Hematopoietic multipotent progenitor cell (in vitro differentiated cells): ENCODE results near the gene MRGPRD. TPM values are rescaled to one million over a fixed set of nuclear protein-coding genes. Genes with fewer than 3 reads are reported as not detected.

Experiments
- DNase-seq, 3 donors: peaks; one replicate each; pipeline ENCODE4 v3.0.0-alpha.2; 2011 to 2015; ENCODE audit warnings: low read depth in 2 of 3, low spot score in 2 of 3
- total RNA-seq: library from RNA; depleted of rRNA; stranded (reverse); fragments of >200 nt; gene quantifications from one replicate; pipeline ENCODE4 v1.2.3, GENCODE V29; 2012

The MRGPRD gene
- total RNA-seq, 1 donor: not detected

DNA sequence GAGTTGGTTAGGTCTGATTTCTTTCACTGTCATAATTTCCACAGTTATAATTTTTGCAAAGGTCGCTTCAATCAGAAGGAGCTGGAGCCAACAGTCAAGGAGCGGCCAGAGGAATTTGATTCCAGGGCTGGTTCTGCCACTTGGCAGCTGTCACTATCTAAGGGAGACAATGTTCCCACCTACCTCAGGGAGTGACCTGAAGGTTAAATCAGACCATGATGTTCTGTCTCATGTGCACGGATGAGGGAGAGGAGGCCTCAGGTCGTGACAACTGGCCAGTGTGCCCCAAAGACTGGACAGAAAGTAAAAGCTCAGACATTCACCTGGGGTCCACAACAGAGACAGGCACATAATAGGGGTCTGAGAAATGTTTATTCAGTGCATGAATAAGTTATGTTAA, 7.6 kb downstream of the MRGPRD start:
- no peak for DNase-seq

DNA sequence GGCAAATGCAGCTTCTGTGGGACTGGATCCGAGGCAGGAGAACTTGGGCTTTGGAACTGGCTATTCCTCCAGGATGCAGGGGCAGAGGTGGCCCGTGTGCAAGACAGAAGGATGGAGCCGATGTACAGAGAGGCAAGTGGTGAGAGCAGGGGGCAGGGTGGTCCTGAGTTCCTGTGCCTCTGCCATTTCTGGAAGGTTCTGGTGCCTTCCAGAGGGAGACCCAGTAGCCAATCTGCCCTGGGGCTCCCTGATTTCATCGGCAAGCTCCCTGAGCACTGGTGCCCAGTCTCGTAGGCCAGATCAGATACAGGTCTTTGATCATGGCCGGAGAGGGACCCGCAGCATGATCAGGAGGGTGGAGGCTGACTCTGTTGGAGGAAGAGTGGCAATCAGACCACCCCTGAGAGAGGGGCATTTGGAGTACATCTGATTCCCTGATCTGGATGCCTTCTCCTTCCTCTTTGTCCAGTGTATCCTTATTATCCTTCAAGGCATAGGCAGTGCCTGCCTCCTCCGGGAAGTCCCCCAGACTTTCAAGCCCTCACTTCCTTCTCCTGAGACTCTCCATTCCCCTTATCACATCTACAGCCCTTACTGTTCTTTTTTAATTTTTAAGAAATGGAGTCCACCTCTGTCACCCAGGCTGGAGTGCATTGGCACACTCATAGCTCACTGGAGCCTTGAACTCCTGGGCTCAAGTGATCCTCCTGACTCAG, 9.7 kb downstream of the MRGPRD start:
- DNase-seq: no peak

DNA sequence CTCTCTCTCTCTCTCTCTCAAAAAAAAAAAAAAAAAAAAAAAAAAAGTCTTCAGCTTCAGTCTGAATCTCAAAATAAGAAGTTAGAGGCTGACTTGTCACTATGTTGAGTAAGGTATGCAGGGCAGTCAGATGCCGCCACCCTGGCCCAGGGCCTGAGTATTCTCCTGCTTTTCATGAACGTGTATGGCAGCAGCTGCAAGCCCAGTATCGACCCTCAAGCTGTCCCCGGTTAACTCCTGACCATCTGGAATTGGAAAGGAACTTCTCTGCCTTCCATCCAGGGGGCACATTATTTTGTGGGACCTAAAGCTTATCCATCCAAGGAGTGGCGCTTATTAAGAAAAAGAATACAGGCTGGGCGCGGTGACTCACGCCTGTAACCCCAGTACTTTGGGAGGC, 11.4 kb downstream of the MRGPRD start:
- no peak for DNase-seq

DNA sequence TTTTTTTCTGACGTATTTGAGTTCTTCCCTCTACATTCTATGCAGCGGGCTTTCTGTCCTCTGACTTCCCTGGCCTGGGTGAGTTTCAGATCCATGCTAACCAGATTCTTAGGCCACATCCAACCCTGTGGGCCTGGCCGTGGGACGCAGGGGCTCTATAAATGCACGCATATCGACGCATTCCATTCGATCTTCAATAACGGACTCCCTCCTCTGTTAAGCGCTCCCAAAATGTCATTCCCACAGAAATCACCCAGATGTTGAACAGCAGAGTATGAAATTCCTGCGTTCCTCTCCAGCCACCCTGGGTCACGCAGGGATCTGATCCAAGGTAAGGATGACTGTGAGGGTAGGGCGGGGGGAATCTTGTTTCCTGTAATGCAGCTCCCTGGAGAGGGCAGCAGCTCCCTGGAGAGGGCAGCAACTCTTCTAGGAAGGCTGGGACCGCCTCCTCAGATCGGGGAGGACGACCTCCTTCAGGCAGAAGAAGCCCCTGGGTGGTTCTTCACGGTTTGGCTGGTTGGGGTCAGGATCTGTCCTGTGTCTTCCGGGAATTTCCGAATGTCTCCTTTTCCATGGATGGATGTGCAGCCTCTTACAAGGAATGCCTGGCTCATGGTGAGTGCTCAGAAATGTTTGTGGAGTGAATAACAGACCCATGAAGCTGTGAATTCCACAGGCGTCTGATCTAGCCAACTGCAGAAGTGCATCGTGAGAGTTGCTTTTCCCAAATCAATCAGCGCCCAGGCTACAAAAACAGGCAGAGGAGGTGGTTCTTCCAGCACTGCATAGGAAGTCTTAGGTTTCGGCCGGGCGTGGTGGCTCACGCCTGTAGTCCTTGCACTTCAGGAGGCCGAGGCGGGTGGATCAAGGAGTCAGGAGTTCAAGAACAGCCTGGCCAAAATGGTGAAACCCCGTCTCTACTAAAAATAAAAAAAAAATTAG, 12.2 kb downstream of the MRGPRD start:
- no peak for DNase-seq

DNA sequence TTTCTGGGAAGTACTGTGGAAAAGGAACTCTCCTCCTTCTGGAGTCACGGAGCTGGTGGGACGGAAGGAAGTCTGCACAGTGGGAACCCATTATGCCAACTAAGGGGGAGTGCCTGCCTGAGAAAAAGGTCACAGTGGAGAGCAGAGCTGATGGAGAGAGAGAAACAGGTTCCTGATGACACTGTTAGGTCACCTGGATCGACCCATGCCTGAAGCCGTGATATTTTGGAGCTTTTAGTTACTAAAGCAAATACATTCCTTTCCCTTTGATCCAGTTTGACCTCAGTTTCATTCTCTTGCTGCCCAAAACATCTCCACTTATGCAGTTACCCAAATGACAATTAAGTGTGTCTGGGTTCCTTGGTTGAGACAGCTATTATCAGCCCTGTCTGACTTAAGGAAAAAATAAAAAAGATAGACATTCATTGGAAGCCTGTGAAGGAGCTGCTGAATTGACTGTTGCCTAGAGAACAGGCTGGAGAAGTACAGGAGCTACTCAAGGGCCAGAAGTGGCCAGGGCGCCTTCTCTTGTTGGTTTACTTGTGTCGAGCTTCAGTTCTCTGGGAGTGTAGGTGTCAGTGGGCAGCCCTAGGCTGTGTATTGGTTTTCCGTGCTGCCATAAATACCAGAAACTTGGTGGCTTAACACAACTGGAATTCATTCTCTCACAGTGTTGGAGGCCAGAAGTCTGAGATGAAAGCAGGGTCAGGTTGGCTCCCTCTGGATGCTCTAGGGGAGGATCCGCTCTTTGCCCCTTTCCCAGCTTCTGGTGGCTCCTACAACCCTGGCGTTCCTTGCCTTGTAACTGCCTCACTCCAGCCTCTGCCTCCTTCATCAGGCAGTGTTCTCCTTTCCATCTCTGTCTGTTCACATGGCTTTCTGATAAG, 13.6 kb downstream of the MRGPRD start:
- DNase-seq: no peak

DNA sequence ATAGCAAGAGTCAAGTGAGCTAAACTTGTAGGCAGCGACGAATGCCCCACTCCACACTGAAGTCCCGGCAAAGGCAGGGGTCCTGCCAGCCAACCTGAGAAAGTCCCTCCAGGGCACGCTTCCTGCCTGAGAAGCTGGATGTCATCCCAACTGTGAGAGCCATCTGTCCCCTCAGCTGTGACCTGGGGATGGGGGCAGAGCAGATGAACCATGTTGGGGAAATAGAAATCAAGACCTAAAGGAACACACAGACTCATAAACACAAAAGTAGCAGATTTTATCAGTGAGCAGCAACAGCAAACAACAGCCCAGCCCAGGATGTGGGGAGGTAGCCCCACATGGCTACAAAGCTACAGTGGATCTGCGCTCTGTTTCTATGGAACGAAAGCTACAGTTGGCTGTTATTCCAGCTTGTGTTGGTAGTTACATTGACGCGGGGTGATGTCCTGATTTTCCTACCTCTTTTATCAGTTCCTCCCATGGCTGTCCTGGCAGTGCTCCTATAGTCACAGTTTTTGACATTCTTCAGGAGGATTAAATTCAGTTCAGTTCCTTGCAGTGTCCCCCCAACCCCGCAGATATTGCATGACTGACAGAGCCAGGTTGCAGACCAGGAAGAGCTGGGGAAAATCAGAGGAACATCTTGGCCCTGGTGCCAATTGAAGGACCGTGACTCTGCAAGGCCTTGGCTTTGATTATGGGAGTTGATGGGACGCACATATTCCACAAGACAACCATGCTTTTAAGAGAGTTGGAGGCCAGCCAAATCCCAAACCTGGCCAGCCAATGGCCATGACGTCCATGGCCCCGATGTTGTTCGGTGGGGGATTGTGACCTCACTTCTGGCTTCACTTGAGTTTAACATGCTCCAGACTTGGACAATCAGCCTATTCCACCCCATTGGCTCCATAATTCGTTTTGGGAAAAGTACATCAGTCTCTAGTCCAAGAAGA, 14.6 kb downstream of the MRGPRD start:
- no peak for DNase-seq

DNA sequence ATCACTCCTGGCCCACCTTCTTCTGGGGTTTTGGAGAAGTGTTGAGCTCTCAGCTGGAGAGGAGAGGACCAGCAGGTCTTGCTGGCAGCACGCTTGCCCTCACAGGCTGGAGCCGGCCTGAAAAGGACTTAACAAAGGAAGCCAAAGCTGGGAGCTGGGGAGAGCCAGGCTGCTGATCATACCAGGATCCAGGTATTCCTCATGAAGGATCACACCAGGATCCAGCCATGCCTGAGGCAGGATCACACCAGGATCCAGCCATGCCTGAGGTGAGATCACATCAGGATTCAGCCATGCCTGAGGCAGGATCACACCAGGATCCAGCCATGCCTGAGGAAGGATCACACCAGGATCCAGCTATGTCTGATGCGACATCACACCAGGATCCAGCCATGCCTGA, 17.0 kb downstream of the MRGPRD start:
- no peak for DNase-seq

DNA sequence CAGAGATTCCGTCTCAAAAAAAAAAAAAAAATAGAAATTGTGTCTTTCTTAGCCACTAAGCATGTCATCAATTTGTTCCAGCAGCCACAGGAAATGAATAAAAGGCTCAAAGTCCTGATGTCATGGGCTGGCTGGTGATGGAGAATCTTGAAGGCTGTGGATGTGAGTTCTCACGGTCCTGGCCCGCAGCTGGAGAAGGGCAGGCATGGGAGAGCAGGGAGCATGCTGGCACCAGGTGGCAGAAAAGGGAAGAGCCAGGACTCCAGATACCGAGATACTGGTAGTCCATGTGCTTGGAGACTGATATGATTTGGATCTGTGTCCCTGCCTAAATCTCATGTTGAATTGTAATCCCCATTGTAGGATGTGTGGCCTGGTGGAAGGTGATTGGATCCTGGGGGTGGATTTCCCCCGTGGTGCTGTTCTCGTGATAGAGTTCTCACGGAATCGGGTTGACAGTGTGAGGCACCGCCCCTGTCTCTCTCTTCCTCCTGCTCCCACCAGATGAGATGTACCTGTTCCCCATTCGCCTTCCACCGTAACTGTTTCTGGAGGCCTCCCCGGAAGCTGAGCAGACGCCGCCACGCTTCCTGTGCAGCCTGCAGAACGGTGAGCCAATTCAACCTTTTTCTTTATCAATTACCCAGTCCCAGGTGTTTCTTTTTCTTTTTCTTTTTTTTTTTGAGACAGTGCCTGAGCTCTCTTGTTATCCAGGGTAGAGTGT, 18.1 kb downstream of the MRGPRD start:
- peak in 1 of 3 donors; percentile 19 for DNase-seq

DNA sequence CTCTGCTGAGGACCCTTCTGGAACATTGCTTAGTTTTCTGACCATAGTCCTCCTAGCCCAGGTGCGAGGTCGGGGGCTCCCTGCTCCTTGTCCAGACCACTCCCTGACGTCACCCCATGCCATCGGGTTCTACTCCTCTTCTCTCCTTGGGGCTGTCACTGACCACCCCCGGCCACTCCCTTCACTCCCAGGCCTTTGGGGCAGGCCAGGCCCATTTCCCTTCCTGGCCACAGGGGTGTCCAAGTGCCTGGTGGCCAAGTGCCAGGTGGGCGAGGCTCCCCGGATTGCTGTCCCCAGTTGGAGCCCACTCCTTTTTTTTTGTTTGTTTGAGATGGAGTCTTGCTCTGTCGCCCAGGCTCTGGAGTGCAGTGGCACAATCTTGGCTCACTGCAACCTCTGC, 19.5 kb downstream of the MRGPRD start:
- DNase-seq: no peak

DNA sequence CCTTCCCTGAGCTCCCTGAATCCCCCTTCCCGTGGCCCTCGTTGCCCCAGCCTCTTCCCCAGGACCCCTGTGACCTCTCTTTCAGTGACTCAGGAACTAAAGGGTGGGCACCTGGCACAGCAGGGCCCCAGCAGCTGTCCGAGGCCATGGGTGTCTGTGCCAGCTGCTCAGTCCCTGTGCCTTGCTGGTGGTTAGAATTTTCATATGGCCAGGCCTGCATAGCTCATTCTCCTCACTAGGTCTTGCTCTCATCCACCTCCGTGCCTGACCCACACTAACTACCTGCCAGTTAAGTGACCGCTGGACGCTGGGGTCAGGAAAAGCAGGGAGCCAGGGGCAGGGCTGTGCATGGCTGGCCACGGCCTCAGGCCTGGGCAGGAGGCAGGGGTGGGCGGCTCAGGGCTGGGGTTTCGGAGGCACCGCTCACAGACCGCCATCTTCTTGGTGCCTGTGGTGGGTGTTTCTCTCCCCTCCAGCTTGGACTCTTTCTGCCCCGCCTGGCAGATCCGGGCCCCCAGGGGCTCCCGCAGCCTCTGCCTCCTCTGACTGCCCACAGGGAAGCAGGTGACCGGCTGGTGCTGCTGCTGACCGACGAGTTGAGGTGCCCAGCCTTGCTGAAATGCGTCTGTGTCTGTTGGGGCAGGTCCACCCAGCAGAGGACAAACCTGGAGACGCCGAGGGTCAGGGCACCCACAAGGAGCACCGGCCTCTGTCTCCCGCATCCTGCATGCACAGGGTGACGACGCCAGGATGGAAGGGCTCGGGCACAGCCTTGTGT, 20.3 kb downstream of the MRGPRD start:
- no peak for DNase-seq

DNA sequence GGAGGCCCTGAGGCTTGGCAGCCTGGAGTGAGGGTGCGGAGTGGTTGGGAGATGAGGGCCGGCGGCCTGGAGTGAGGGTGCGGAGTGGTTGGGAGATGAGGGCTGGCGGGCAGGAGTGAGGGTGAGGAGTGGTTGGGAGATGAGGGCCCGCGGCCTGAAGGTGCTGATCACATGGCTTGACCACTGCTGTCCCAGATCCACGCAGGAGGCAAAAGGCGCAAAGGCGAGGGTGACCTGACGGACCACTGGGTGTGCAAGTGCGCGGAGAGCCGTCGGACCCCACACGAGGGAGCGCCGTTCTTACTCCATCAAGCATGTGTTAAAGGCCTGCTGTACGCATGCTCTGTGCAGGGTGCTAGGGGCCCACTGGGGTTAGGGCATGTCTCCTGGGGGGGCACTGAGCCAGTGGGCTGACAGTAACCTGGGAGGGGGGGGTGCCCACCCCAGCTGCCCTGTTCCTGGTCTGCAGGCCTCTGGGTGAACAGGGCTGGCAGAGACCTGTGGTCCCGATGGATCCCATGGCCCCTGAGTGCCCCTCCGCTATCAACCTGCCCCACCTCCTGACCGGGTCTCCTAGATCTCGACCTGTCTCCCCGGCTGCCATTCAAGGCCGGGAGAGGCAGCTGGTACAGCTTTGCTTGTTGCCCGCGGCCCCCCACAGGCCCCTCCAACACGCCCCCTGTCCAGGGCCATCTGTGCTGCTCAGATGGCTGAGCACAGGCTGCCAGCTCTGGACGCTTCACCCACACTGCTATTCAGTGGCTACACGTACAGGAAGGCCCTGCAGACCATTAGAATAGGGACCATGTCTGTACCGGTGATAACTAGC, 21.1 kb downstream of the MRGPRD start:
- no peak for DNase-seq

DNA sequence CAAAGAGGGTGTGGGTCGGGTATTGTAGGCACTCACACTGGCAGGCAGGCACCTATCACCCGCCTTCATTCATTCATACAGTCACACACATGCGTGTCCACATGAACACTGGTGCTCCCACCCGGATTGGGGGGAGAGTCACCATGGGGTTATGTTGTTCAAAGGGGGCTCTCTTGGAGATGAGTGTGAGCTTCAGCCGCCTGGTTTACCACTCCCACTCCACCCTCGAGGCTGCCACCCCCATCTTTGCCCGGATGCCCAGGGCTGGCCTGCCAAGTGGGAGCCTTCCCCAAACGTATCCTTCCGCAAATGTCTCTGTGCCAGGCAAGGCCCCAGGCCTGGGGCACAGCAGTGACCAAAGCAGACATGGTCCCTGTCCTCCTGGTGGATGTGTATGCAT, 22.6 kb downstream of the MRGPRD start:
- DNase-seq: no peak

DNA sequence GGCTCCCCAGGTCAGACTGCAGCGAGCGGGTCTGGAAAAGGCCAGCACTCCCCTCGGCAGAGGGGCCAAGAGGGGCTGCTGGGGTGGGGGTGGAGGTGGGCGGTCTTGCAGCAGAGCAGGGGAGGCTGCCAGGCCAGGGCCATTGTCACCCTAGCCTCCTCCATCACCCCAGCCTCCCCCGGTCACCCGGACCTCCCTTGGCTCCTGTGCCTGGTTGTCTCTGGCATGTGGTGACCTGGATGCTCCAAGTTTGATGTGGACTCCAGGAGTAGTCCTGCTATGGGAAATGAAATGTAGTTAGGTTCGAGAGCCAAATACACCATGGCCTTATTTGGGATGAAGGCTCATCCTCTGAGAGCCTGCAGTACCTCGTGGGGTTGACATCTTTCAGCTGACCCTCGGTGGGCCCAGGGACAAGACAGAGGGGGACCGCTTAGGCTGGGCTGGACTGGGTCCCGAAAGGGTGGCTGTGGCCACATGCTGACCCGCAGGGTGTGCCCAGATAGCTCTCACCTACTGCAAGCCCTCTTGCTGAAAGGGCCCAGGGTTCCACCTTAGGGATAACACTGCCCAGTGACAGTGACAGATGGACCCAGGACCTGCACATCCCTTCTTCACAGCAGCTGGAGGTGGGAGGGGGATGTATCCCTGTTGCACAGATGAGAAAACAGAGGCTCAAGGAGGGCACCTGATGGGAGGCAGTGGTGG, 24.1 kb downstream of the MRGPRD start:
- DNase-seq: no peak

DNA sequence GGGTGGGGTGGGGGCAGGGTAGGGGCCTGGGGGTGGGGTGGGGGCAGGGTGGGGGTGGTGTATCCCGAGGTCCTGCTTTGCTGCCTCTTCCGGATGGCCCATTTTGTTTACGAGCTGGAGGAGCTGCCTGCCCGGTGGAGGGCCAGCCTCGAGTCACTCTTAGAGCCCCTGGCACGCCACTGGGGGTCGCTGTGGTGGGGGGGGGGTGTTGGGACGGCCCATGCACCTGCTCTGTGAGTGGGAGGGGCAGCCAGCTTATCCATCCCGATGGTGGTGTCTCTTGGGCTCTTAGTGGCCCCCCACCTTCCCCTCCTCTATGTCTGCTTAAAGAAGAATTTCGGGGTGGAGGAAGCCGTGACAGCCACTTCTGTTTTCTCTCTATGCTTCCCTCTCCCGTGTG, 24.6 kb downstream of the MRGPRD start:
- peak in 2 of 3 donors; percentile 46 to 65 for DNase-seq

DNA sequence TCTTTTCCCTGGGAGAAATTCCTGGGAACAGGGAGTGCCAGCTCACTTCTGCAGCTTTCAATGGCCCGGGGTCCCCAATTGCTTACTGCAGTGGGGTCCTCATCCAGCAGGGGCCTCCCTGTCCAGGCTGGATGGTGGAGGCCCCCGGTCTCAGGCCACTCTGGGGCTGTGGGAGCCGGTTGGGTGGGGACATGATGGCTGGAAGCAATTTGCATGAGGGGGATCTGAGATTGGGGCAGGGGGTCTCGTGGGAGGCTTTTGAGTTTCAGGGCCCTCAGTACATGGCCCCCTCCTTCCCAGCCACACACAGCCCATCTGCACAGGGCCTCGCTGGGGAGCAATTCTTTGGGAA, 25.2 kb downstream of the MRGPRD start:
- DNase-seq: no peak

DNA sequence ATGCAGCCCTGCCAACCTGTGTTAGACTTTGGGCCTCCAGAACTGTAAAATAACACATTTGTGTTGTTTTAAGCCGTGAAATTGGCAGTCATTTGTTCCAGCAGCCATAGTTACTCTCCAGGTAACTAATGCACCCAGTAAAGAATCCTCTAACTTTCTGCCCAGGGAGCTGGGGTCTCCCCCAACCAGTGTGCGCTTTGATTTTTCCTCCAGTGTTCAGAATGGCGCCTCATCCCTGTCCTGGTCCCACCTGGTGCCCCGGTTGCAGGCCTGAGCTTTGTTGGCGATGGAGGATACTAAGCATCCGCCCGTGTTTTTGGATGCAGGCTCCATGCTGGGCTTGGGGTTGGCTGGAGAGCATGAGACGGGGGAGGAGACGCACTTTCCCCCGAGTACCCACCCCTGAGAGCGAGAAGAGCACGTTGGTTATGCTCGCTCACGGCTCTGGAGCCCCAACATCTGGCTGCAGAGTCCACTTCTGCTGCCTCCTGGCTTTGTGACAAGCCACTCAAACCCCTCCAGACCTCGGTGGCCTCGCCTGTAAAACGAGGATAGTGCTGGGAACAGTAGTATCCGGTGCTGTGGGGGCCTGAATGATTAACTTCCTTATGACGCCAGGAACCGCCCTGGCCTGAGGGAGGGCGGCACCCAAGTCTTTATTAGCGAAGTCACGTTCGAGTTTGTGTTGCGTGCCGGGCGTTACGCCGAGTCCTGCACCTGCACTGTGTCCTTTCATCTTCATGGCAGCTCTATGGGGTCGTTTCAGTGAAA, 25.8 kb downstream of the MRGPRD start:
- DNase-seq: peak in 2 of 3 donors; percentile 62 to 65
